Fibroblast of gingiva (primary cell): ENCODE measurements around the gene STUB1.

Experiments used
- DNase-seq: peaks from one replicate; pipeline ENCODE4 v3.0.0-alpha.2; 2011; ENCODE audit warnings: low read depth

STUB1 gene

GRCh38 chr16:694863-695354 lies 14.7 kb downstream of the STUB1 start:
- DNase-seq, result no peak

- no peak for DNase-seq
These were observed 15.3 kb downstream of the STUB1 start for GRCh38 chr16:695355-696089.

- DNase-seq, result no peak
These were observed 18.9 kb downstream of the STUB1 start for GRCh38 chr16:698911-699671.

GRCh38 chr16:700684-701584 lies 20.7 kb downstream of the STUB1 start:
- no peak for DNase-seq

GRCh38 chr16:702341-702740 lies 22.1 kb downstream of the STUB1 start:
- no peak for DNase-seq

- no peak for DNase-seq
These were observed 23.2 kb downstream of the STUB1 start for GRCh38 chr16:703406-703805.

GRCh38 chr16:704047-704446 lies 23.8 kb downstream of the STUB1 start:
- no peak for DNase-seq

- DNase-seq, result no peak
These were observed 24.6 kb downstream of the STUB1 start for GRCh38 chr16:704552-705380.

GRCh38 chr16:705431-706188 lies 25.4 kb downstream of the STUB1 start, which contains the start of gene FBXL16:
FBXL16 (minus strand) TSS chr16:705801; CDS start chr16:697405, 8,396 bp downstream.
- no peak for DNase-seq

- DNase-seq, result no peak
These were observed 26.2 kb downstream of the STUB1 start for GRCh38 chr16:706189-707061.

GRCh38 chr16:707062-707538 lies 26.9 kb downstream of the STUB1 start:
- no peak for DNase-seq

GRCh38 chr16:708019-708418 lies 27.8 kb downstream of the STUB1 start:
- DNase-seq, result no peak

- no peak for DNase-seq
These were observed 28.7 kb downstream of the STUB1 start for GRCh38 chr16:708959-709358.

- peak; percentile 70 for DNase-seq
These were observed 29.6 kb downstream of the STUB1 start for GRCh38 chr16:709566-710499.

GRCh38 chr16:710500-711075 lies 30.4 kb downstream of the STUB1 start:
- DNase-seq, result no peak

GRCh38 chr16:711084-711483 lies 30.9 kb downstream of the STUB1 start:
- DNase-seq, result no peak

GRCh38 chr16:711548-712320 lies 31.5 kb downstream of the STUB1 start:
- DNase-seq, result peak; percentile 48
